ENCODE data around the gene ISOC1.

DNA sequence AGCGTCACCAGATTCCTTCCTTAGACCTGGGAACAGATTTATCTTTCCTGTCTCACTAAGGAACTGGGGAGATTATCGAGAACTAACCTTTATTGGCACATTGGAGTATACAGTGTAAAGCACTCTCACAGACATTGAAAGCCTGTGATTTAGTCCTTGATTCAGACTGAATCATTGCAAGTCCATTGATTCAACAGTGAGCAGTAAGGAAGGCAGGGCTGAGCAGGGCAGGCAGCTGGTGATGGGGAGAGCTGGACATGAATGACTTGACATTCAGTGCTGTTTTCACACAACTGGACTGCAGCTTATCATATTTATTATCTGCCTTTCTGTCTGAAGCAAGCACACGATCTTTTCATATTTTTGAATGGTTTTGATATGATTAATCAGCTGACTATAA is 16.2 kb downstream of the ISOC1 start:
- TF ChIP-seq, protein P1, sequence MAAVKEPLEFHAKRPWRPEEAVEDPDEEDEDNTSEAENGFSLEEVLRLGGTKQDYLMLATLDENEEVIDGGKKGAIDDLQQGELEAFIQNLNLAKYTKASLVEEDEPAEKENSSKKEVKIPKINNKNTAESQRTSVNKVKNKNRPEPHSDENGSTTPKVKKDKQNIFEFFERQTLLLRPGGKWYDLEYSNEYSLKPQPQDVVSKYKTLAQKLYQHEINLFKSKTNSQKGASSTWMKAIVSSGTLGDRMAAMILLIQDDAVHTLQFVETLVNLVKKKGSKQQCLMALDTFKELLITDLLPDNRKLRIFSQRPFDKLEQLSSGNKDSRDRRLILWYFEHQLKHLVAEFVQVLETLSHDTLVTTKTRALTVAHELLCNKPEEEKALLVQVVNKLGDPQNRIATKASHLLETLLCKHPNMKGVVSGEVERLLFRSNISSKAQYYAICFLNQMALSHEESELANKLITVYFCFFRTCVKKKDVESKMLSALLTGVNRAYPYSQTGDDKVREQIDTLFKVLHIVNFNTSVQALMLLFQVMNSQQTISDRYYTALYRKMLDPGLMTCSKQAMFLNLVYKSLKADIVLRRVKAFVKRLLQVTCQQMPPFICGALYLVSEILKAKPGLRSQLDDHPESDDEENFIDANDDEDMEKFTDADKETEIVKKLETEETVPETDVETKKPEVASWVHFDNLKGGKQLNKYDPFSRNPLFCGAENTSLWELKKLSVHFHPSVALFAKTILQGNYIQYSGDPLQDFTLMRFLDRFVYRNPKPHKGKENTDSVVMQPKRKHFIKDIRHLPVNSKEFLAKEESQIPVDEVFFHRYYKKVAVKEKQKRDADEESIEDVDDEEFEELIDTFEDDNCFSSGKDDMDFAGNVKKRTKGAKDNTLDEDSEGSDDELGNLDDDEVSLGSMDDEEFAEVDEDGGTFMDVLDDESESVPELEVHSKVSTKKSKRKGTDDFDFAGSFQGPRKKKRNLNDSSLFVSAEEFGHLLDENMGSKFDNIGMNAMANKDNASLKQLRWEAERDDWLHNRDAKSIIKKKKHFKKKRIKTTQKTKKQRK (IDR thresholded peaks at IDR 0.05; ENCODE audit: low read length): no peak
- no peak for TF ChIP-seq ZNF777 (CRISPR knock-in tag; IDR thresholded peaks at IDR 0.05)
- TF ChIP-seq MYNN (CRISPR knock-in tag; IDR thresholded peaks at IDR 0.05; ENCODE audit: low read depth): no peak
- no peak for TF ChIP-seq ZNF782 (CRISPR knock-in tag; IDR thresholded peaks at IDR 0.05; ENCODE audit: borderline replicate concordance)
- TF ChIP-seq ESRRA (CRISPR knock-in tag; IDR thresholded peaks at IDR 0.05; ENCODE audit: low read depth): no peak
